ENCODE results near the gene RNF213. TPM values are rescaled to one million over a fixed set of nuclear protein-coding genes. Genes with fewer than 3 reads are reported as not detected.

Gene RNF213
- total and polyA plus RNA-seq, 4 donors: 18.2 to 104 (median 33.5) TPM

DNA sequence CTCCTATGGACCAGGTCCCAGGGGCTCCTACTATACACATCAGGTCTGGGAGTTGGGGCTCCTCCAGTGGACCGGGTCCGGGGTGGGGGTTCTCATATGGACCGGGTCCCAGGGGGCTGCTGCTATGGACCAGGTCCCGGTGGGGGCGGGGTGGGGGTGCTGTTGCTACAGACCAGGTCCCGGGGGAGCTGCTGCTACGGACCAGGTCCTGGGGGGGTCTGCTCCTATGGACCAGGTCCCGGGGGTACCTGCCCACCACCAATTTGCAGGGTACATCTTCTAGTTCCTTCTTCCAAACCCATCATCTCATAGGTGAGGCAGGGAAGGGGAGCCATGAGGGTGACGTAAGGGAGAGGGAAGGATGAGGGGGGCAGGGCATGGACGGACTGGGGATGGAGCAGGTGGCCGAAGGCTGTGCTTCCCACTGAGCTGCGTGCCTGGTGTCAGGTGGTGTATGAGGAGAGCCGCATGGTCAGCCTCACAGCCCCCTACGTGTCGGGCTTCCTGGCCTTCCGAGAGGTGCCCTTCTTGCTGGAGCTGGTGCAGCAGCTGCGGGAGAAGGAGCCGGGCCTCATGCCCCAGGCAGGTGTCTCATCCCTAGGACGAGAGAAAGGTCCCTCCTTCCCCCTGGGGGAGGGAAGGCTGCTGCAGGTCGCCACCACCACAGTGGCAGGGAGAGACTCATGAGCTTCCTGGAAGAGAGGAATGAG, 160.9 kb downstream of the RNF213 start:
- WGBS: 85% methylated on average over 20 of the region's 20 CpGs
- Histone ChIP-seq H3K27ac (ENCODE audit: low read depth in 1 of 2, low read length in 2 of 2) (no peak overlapping the region), H3K4me1 (ENCODE audit: control insufficient read depth in 4 of 4, insufficient read depth in 4 of 4, low read length in 3 of 4) (peaks cover 2 to 9% (median 6%) of the 10 kb centered on the region in 4 donors), H3K9me3 (ENCODE audit: control insufficient read depth in 4 of 4, low read length in 3 of 4) (no peaks in the 10 kb centered on the region), H3K36me3 (ENCODE audit: control insufficient read depth in 4 of 4, insufficient read depth in 3 of 4, low read depth in 1 of 4, low read length in 3 of 4) (peaks cover 0 to 12% (median 0%) of the 10 kb centered on the region in 4 donors), H3K9ac (ENCODE audit: low read depth in 1 of 2, low read length in 2 of 2) (no peak overlapping the region), H3K4me3 (ENCODE audit: low read depth in 1 of 3, low read length in 3 of 3) (no peak overlapping the region), H3K27me3 (ENCODE audit: control insufficient read depth in 4 of 4, insufficient read depth in 4 of 4, low read length in 3 of 4) (no peaks in the 10 kb centered on the region)
- DNase-seq (ENCODE audit: low spot score): no peak
- TF ChIP-seq FOXA1 (IDR thresholded peaks at IDR 0.05): no peak
- TF ChIP-seq, protein P1, sequence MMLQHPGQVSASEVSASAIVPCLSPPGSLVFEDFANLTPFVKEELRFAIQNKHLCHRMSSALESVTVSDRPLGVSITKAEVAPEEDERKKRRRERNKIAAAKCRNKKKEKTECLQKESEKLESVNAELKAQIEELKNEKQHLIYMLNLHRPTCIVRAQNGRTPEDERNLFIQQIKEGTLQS (IDR thresholded peaks at IDR 0.05): no peak
- TF ChIP-seq HNF4A (conservative IDR thresholded peaks at IDR 0.05): no peak
- TF ChIP-seq, protein P2, sequence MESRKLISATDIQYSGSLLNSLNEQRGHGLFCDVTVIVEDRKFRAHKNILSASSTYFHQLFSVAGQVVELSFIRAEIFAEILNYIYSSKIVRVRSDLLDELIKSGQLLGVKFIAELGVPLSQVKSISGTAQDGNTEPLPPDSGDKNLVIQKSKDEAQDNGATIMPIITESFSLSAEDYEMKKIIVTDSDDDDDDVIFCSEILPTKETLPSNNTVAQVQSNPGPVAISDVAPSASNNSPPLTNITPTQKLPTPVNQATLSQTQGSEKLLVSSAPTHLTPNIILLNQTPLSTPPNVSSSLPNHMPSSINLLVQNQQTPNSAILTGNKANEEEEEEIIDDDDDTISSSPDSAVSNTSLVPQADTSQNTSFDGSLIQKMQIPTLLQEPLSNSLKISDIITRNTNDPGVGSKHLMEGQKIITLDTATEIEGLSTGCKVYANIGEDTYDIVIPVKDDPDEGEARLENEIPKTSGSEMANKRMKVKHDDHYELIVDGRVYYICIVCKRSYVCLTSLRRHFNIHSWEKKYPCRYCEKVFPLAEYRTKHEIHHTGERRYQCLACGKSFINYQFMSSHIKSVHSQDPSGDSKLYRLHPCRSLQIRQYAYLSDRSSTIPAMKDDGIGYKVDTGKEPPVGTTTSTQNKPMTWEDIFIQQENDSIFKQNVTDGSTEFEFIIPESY (IDR thresholded peaks at IDR 0.05): no peak
- TF ChIP-seq FOXA2 (IDR thresholded peaks at IDR 0.05): no peak
- TF ChIP-seq, protein P3, sequence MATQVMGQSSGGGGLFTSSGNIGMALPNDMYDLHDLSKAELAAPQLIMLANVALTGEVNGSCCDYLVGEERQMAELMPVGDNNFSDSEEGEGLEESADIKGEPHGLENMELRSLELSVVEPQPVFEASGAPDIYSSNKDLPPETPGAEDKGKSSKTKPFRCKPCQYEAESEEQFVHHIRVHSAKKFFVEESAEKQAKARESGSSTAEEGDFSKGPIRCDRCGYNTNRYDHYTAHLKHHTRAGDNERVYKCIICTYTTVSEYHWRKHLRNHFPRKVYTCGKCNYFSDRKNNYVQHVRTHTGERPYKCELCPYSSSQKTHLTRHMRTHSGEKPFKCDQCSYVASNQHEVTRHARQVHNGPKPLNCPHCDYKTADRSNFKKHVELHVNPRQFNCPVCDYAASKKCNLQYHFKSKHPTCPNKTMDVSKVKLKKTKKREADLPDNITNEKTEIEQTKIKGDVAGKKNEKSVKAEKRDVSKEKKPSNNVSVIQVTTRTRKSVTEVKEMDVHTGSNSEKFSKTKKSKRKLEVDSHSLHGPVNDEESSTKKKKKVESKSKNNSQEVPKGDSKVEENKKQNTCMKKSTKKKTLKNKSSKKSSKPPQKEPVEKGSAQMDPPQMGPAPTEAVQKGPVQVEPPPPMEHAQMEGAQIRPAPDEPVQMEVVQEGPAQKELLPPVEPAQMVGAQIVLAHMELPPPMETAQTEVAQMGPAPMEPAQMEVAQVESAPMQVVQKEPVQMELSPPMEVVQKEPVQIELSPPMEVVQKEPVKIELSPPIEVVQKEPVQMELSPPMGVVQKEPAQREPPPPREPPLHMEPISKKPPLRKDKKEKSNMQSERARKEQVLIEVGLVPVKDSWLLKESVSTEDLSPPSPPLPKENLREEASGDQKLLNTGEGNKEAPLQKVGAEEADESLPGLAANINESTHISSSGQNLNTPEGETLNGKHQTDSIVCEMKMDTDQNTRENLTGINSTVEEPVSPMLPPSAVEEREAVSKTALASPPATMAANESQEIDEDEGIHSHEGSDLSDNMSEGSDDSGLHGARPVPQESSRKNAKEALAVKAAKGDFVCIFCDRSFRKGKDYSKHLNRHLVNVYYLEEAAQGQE (IDR thresholded peaks at IDR 0.05): no peak
- TF ChIP-seq TAF1 (conservative IDR thresholded peaks at IDR 0.05): no peak
- no peak for TF ChIP-seq JUND (IDR thresholded peaks at IDR 0.05)
- TF ChIP-seq, protein P4, sequence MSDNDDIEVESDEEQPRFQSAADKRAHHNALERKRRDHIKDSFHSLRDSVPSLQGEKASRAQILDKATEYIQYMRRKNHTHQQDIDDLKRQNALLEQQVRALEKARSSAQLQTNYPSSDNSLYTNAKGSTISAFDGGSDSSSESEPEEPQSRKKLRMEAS (IDR thresholded peaks at IDR 0.05): no peak

DNA sequence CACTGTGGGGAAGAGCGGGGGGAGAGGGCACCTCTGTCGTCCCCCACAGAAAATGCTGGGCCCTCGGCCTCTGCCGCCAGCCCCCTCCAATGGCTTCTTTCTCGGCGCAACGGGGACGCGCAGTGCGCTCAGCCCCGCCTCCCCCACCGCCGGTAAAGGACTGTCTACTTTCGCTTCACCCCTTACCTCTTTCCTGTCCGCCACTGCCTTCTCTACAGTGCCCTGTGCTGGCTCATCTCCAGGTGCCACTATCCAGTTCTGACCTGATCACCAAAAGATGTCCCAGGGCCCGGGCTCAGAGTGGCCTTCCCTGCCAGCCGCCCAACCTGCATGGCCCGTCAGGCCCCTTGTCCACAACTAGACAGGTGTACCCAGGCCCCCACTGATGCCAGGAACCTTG, 161.6 kb downstream of the RNF213 start:
- H3K4me3 ChIP-seq (ENCODE audit: low read depth in 1 of 3, low read length in 3 of 3): no peak overlapping the region
- no peak overlapping the region for H3K9ac ChIP-seq (ENCODE audit: low read depth in 1 of 2, low read length in 2 of 2)
- H3K36me3 ChIP-seq (ENCODE audit: control insufficient read depth in 4 of 4, insufficient read depth in 3 of 4, low read depth in 1 of 4, low read length in 3 of 4): peaks cover 0 to 12% (median 0%) of the 10 kb centered on the region in 4 donors
- H3K27ac ChIP-seq (ENCODE audit: low read depth in 1 of 2, low read length in 2 of 2): no peak overlapping the region
- peaks cover 0 to 3% (median 2%) of the 10 kb centered on the region in 4 donors for H3K4me1 ChIP-seq (ENCODE audit: control insufficient read depth in 4 of 4, insufficient read depth in 4 of 4, low read length in 3 of 4)
- no peaks in the 10 kb centered on the region for H3K9me3 ChIP-seq (ENCODE audit: control insufficient read depth in 4 of 4, low read length in 3 of 4)
- no peaks in the 10 kb centered on the region for H3K27me3 ChIP-seq (ENCODE audit: control insufficient read depth in 4 of 4, insufficient read depth in 4 of 4, low read length in 3 of 4)
- no peak for DNase-seq (ENCODE audit: low spot score)
- no peak for TF ChIP-seq GABPA (IDR thresholded peaks at IDR 0.05 in 1 of 2, conservative IDR thresholded peaks at IDR 0.05 in 1 of 2)
- TF ChIP-seq NR2F2 (IDR thresholded peaks at IDR 0.05): no peak
- TF ChIP-seq HNF4A (conservative IDR thresholded peaks at IDR 0.05): no peak
- TF ChIP-seq RXRA (IDR thresholded peaks at IDR 0.05): no peak
- TF ChIP-seq FOXA2 (IDR thresholded peaks at IDR 0.05): no peak
- TF ChIP-seq, protein P4 (IDR thresholded peaks at IDR 0.05): no peak
- TF ChIP-seq EGR1 (IDR thresholded peaks at IDR 0.05; ENCODE audit: low read depth in 2 of 2): no peak
- TF ChIP-seq, protein P1 (IDR thresholded peaks at IDR 0.05): no peak
- no peak for TF ChIP-seq YY1 (IDR thresholded peaks at IDR 0.05)
- no peak for TF ChIP-seq JUND (IDR thresholded peaks at IDR 0.05)
- TF ChIP-seq SP1 (IDR thresholded peaks at IDR 0.05): no peak
- no peak for TF ChIP-seq FOXA1 (IDR thresholded peaks at IDR 0.05)
- TF ChIP-seq, protein P3 (IDR thresholded peaks at IDR 0.05): no peak
- TF ChIP-seq, protein P5, sequence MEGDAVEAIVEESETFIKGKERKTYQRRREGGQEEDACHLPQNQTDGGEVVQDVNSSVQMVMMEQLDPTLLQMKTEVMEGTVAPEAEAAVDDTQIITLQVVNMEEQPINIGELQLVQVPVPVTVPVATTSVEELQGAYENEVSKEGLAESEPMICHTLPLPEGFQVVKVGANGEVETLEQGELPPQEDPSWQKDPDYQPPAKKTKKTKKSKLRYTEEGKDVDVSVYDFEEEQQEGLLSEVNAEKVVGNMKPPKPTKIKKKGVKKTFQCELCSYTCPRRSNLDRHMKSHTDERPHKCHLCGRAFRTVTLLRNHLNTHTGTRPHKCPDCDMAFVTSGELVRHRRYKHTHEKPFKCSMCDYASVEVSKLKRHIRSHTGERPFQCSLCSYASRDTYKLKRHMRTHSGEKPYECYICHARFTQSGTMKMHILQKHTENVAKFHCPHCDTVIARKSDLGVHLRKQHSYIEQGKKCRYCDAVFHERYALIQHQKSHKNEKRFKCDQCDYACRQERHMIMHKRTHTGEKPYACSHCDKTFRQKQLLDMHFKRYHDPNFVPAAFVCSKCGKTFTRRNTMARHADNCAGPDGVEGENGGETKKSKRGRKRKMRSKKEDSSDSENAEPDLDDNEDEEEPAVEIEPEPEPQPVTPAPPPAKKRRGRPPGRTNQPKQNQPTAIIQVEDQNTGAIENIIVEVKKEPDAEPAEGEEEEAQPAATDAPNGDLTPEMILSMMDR (IDR thresholded peaks at IDR 0.05; ENCODE audit: low read depth, low read length, missing input control): no peak
- 84% methylated on average over 18 of the region's 18 CpGs for WGBS

All from liver (tissue), 9 donors.